ENCODE measurements around the gene CHST15.
"Not testable (repeated sequence)": the region's sequence is repeated elsewhere in the genome, so short reads cannot be mapped to it uniquely, and the experiment has no call there.

CHST15 gene

GRCh38 chr10:124105594-124105993, 12.2 kb upstream of the CHST15 start:
- H3K9me3 ChIP-seq: no peaks in the 10 kb centered on the region
- DNase-seq: no peak
- H3K4me3 ChIP-seq (ENCODE audit: low read depth, low read length): no peak overlapping the region
- no peaks in the 10 kb centered on the region for H3K36me3 ChIP-seq
- H3K4me1 ChIP-seq: no peaks in the 10 kb centered on the region
- TF ChIP-seq, protein P1, sequence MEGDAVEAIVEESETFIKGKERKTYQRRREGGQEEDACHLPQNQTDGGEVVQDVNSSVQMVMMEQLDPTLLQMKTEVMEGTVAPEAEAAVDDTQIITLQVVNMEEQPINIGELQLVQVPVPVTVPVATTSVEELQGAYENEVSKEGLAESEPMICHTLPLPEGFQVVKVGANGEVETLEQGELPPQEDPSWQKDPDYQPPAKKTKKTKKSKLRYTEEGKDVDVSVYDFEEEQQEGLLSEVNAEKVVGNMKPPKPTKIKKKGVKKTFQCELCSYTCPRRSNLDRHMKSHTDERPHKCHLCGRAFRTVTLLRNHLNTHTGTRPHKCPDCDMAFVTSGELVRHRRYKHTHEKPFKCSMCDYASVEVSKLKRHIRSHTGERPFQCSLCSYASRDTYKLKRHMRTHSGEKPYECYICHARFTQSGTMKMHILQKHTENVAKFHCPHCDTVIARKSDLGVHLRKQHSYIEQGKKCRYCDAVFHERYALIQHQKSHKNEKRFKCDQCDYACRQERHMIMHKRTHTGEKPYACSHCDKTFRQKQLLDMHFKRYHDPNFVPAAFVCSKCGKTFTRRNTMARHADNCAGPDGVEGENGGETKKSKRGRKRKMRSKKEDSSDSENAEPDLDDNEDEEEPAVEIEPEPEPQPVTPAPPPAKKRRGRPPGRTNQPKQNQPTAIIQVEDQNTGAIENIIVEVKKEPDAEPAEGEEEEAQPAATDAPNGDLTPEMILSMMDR (IDR thresholded peaks at IDR 0.05; ENCODE audit: low read depth, low read length): no peak
- no peaks in the 10 kb centered on the region for H3K27me3 ChIP-seq

- Histone ChIP-seq H3K4me3 (ENCODE audit: low read depth, low read length) (no peak overlapping the region), H3K9me3 (no peaks in the 10 kb centered on the region; the same call in 1 of the 2 replicates), H3K4me1 (no peaks in the 10 kb centered on the region), H3K27me3 (no peaks in the 10 kb centered on the region), H3K36me3 (no peaks in the 10 kb centered on the region)
- TF ChIP-seq, protein P1 (IDR thresholded peaks at IDR 0.05; ENCODE audit: low read depth, low read length): no peak
- DNase-seq: no peak
Observed at GRCh38 chr10:124105045-124105444, 11.6 kb upstream of the CHST15 start.

GRCh38 chr10:124104011-124104627, 10.7 kb upstream of the CHST15 start:
- H3K4me1 ChIP-seq: no peaks in the 10 kb centered on the region

GRCh38 chr10:124101351-124101750, 8.0 kb upstream of the CHST15 start:
- DNase-seq: no peak
- TF ChIP-seq, protein P1 (IDR thresholded peaks at IDR 0.05; ENCODE audit: low read depth, low read length): no peak
- Histone ChIP-seq H3K36me3 (no peaks in the 10 kb centered on the region), H3K9me3 (peaks cover 1% of the 10 kb centered on the region; the same call in 1 of the 2 replicates), H3K27me3 (no peaks in the 10 kb centered on the region), H3K4me3 (ENCODE audit: low read depth, low read length) (no peak overlapping the region), H3K4me1 (no peaks in the 10 kb centered on the region)

More at GRCh38 chr10:124104011-124104627, 10.7 kb upstream of the CHST15 start:
- TF ChIP-seq, protein P1 (IDR thresholded peaks at IDR 0.05; ENCODE audit: low read depth, low read length): no peak
- Histone ChIP-seq H3K9me3 (no peaks in the 10 kb centered on the region; the same call in 1 of the 2 replicates), H3K36me3 (no peaks in the 10 kb centered on the region), H3K27me3 (no peaks in the 10 kb centered on the region), H3K4me3 (ENCODE audit: low read depth, low read length) (no peak overlapping the region)
- no peak for DNase-seq

DNA sequence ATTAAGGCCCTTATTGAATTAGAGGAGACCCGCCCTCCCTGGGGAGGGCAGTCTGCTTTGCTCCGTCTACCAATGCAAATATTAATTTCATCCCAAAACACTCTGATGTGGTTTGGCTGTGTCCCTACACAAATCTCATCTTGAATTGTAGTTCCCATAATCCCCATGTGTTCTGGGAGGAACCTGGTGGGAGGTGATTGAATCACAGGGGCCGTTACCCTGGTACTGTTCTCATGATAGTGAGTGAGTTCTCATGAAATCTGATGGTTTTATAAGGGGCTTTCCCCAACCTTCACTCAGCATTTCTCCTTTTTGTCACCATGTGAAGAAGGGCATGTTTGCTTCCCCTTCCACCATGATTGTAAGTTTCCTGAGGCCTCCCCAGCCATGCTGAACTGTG, 7.3 kb upstream of the CHST15 start:
- not testable (repeated sequence) for H3K4me1 ChIP-seq, H3K9me3 ChIP-seq

GRCh38 chr10:124100124-124100523, 6.7 kb upstream of the CHST15 start:
- Histone ChIP-seq H3K36me3 (no peaks in the 10 kb centered on the region), H3K4me1 (no peaks in the 10 kb centered on the region), H3K4me3 (ENCODE audit: low read depth, low read length) (no peak overlapping the region), H3K9me3 (peaks cover 3% of the 10 kb centered on the region; the same call in 1 of the 2 replicates), H3K27me3 (no peaks in the 10 kb centered on the region)
- no peak for DNase-seq
- TF ChIP-seq, protein P1 (IDR thresholded peaks at IDR 0.05; ENCODE audit: low read depth, low read length): no peak

More for the DNA sequence above, 7.3 kb upstream of the CHST15 start:
- H3K4me3 ChIP-seq (ENCODE audit: low read depth, low read length); DNase-seq; H3K36me3 ChIP-seq; H3K27me3 ChIP-seq: not testable (repeated sequence)

Measured in BE2C (cell line).